DND-41 (cell line): Measurements from ENCODE around the gene GRIFIN.

Experiments used
- EZH2 ChIP-seq: IDR thresholded peaks from 3 replicates; pipeline ENCODE4 v1.6.1; 2012; ENCODE audit warnings: borderline replicate concordance, low read depth, mild to moderate bottlenecking, moderate library complexity, low read length, inconsistent platforms; ENCODE audit not compliant: severe bottlenecking
- TF ChIP-seq, protein P1 (sequence below): IDR thresholded peaks from 2 replicates; pipeline ENCODE4 v1.5.1; 2012; ENCODE audit warnings: borderline replicate concordance, low read length, moderate library complexity, mild to moderate bottlenecking; ENCODE audit not compliant: poor library complexity, severe bottlenecking; ENCODE audit errors: extremely low read depth

DNA sequence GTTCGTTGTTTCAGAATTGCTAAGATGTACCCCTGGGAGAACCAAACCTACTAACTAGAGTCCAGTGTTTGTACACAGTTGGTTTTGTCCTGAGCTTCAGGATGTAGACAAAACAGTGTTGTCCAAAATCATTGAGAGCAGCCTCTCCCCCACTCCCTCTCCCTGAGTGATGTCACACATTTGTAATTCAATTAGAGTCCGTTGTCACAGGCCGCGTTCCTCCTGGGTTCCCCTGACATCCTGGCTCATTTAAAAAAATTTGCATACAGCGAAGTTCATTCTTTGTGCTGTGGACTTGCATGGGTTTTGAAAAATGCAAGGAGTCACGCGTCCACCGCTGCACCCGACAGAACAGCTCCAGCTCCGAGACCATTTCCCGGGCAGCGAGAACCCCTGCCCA is 10.3 kb downstream of the GRIFIN start:
- TF ChIP-seq, protein P1, sequence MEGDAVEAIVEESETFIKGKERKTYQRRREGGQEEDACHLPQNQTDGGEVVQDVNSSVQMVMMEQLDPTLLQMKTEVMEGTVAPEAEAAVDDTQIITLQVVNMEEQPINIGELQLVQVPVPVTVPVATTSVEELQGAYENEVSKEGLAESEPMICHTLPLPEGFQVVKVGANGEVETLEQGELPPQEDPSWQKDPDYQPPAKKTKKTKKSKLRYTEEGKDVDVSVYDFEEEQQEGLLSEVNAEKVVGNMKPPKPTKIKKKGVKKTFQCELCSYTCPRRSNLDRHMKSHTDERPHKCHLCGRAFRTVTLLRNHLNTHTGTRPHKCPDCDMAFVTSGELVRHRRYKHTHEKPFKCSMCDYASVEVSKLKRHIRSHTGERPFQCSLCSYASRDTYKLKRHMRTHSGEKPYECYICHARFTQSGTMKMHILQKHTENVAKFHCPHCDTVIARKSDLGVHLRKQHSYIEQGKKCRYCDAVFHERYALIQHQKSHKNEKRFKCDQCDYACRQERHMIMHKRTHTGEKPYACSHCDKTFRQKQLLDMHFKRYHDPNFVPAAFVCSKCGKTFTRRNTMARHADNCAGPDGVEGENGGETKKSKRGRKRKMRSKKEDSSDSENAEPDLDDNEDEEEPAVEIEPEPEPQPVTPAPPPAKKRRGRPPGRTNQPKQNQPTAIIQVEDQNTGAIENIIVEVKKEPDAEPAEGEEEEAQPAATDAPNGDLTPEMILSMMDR, result no peak
- no peak for TF ChIP-seq EZH2
